HuH-7 (cell line): ENCODE results near the gene PRR20C.
"Not testable (repeated sequence)": the region's sequence is repeated elsewhere in the genome, so short reads cannot be mapped to it uniquely, and the experiment has no call there.

Experiments
- DNase-seq: peaks from one replicate; pipeline ENCODE4 v3.0.0; 2011; ENCODE audit warnings: low spot score

The PRR20C gene

DNA sequence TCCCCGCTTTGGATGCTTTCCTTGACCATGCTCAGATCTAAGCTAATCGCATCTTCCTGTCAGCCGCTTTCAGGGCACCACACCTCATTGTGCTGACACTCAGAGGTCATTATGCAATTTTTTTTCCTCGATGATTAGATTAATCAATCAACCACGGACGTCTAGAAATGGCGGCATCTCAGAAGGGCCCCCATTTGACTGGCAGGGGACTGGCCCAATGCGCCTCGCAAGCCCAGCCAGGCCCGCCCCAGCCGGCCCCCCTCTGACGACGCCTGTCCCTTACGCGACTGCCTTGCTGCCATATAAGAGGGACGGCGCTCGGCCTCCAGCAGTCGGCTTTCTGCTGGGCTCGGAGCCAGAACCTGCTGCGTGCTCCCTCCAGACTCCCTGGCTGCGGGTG lies at the start of gene PRR20C:
Gene PRR20C, plus strand, starts transcription at position 301 of the 400 bp plus-strand sequence. CDS start 387 bp downstream, outside the sequence.
- DNase-seq = not testable (repeated sequence)

DNA sequence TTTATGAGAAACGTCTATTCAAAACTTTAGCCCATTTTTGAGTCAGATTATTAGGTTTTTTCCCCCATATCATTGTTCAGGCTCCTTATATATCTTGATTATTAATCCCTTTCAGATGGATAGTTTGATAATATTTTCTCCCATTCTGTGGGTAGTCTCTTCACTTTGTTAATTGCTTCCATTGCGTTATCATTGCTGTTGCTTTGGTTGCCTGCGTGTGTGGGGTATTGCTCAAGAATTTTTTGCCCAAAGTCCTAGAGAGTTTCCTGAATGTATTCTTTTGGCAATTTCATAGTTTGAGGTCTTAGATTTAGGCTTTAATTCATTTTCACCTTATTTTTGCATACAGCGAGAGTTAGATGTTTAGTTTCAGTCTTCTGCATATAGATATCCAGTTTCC lies 38.9 kb upstream of the PRR20C start:
- no peak for DNase-seq

DNA sequence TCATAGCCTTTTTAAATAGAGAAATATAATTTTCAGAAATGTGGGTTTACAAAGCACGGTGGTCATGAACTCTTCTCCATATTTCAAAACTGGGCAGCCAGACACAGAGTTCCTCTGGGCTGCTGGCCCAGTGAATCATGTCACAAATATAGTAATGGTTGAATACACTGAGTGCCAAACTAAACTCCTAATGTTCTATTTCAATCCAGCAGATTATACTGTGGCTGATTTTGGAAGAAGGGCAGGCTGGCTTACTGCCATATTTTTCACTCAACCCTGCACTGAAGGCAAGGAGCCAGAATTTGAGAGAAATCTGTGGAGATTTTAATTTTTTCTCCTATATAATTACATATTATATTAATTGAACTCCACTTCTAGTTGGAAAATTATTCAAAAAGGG lies 30.2 kb upstream of the PRR20C start:
- DNase-seq = no peak

DNA sequence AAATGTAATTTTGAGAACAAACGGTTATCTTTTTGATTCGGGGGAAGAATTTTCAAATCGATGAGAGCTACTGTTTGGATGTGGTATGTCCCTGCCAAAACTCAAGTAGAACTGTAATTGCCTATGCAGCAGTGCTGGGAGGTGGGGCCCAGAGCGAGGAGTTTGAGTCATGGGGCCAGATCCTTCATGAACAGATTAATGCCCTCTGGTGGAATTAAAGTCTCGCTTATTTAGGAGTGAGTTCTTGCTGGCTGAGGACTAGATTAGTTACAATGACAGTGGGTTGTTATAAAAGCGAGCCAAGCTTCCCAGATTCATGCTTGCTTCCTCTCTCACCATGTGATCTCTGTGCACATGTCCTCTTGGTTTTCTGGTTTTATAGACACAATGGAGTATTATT lies 25.0 kb upstream of the PRR20C start:
- DNase-seq = no peak

DNA sequence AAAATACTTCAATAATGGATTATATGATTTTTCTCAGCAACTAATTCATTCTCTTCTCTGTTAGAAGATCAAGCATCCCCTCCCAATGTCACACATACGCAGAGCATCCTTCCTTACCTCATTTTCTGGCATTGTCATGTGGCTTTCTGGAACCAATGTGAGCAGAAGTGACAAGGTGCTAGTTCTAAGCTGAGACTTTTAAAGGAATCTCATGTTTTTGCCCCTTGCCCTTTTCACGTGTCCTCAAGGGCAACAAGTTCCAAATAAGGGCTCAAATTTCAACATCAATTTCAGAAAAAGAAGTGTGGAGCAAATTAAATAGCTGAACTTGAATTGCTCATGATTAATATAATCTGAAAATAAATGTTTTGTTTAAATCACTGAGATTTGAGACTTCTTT lies 17.8 kb upstream of the PRR20C start:
- DNase-seq = no peak

DNA sequence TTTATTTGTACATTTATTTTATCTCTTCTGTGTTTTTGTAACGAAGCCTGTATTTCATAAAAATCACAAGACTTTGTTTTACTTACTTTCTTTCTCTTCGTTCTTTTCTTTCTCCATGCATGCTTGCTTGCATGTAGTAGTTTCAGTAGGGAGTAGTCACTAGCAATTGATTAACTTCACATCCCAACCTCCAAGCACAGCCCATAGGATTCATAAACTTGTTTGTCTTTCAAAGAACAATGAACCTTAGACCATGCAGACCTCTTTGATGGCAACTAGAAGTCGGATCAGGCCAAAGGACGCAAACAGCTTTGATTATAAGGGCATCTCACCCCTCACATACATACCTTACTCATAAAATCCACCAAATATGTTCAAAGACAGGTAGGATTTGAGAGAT lies 16.3 kb upstream of the PRR20C start:
- peak; percentile 74 for DNase-seq

DNA sequence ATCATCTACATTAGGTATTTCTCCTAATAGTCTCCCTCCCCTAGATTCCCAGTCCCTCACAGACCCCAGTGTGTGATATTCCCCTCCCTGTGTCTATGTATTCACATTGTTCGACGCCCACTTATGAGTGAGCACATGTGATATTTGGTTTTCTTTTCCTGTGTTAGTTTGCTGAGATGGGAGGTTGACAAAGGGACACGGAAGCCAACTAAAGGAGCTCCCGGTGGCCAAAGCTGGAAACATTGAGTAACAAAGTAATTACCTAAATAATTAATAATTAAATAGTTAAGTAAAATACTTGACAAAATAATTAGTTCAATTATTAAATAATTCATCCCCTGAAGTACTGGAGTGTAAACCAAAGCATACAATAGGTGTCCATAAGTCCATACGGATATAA lies 14.9 kb upstream of the PRR20C start:
- DNase-seq = no peak

DNA sequence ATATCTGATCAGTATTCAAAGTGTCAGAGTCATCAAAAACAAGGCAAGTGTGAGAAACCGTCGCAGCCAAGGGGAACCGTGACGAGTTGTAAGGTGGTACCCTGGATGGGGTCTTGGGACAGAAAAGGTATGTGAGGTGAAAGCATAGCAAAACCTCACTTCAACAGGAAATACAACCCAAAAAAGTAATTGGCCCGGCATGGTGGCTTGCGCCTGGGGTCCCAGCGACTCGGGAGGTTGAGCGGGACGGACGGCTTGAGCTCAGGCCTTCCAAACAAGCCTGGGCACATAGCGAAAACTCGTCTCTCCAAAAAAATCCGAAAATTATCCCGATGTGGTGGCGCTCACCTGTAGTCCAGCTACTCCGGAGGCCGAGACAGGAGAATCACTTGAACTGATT lies 14.1 kb upstream of the PRR20C start:
- not testable (repeated sequence) for DNase-seq

DNA sequence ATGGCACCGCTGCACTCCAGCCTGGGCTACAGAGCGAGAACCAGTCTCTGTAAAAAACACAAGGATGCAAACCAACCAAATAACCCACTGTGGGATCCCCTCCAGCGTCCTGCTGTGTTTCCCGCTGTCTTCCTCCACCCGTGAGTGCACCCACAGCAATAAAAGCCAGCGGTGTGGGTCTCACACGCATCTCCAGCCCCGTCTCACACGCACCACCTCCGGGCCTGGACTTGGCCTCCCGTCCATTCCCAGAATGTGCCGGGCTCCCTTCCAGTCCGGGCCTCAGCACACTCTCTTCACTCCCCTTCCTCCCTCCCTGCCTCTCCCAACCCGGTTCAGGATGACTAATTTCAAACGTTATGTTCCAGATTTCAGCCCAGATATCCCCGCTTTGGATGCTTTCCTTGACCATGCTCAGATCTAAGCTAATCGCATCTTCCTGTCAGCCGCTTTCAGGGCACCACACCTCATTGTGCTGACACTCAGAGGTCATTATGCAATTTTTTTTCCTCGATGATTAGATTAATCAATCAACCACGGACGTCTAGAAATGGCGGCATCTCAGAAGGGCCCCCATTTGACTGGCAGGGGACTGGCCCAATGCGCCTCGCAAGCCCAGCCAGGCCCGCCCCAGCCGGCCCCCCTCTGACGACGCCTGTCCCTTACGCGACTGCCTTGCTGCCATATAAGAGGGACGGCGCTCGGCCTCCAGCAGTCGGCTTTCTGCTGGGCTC lies 13.5 kb upstream of the PRR20C start, which contains the start of gene PRR20A:
Gene PRR20A, plus strand, starts transcription at position 684 of the 734 bp plus-strand sequence. CDS start 387 bp downstream, outside the sequence.
- DNase-seq = not testable (repeated sequence)

DNA sequence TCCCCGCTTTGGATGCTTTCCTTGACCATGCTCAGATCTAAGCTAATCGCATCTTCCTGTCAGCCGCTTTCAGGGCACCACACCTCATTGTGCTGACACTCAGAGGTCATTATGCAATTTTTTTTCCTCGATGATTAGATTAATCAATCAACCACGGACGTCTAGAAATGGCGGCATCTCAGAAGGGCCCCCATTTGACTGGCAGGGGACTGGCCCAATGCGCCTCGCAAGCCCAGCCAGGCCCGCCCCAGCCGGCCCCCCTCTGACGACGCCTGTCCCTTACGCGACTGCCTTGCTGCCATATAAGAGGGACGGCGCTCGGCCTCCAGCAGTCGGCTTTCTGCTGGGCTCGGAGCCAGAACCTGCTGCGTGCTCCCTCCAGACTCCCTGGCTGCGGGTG lies 6.7 kb upstream of the PRR20C start, which contains the start of gene PRR20B:
Gene PRR20B, plus strand, starts transcription at position 301 of the 400 bp plus-strand sequence. CDS start 387 bp downstream, outside the sequence.
- not testable (repeated sequence) for DNase-seq

DNA sequence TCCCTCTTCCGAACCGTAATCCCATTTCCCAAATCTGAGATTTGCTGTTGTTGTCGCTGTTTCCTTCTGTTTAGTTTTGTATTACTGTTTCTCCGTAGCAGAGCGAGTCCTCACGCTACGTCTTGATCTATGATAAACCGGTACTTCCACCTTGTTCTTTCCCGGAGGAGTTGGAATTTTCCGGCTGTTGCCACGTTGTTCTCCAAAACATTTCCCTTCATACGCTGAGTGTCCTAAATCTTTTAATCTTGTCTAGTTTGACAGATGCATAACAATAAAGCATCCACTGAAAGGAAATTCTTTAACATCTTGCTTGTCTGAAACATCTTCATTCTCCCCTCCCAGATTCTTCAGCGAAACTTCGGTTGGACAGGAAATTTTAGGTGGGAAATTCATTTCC lies 5.8 kb upstream of the PRR20C start:
- DNase-seq = not testable (repeated sequence)

DNA sequence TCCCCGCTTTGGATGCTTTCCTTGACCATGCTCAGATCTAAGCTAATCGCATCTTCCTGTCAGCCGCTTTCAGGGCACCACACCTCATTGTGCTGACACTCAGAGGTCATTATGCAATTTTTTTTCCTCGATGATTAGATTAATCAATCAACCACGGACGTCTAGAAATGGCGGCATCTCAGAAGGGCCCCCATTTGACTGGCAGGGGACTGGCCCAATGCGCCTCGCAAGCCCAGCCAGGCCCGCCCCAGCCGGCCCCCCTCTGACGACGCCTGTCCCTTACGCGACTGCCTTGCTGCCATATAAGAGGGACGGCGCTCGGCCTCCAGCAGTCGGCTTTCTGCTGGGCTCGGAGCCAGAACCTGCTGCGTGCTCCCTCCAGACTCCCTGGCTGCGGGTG lies 6.5 kb downstream of the PRR20C start, which contains the start of gene PRR20D:
Gene PRR20D, plus strand, starts transcription at position 301 of the 400 bp plus-strand sequence. CDS start 387 bp downstream, outside the sequence.
- DNase-seq = not testable (repeated sequence)

DNA sequence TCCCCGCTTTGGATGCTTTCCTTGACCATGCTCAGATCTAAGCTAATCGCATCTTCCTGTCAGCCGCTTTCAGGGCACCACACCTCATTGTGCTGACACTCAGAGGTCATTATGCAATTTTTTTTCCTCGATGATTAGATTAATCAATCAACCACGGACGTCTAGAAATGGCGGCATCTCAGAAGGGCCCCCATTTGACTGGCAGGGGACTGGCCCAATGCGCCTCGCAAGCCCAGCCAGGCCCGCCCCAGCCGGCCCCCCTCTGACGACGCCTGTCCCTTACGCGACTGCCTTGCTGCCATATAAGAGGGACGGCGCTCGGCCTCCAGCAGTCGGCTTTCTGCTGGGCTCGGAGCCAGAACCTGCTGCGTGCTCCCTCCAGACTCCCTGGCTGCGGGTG lies 13.0 kb downstream of the PRR20C start, which contains the start of gene PRR20E:
Gene PRR20E, plus strand, starts transcription at position 301 of the 400 bp plus-strand sequence. CDS start 387 bp downstream, outside the sequence.
- DNase-seq = not testable (repeated sequence)

DNA sequence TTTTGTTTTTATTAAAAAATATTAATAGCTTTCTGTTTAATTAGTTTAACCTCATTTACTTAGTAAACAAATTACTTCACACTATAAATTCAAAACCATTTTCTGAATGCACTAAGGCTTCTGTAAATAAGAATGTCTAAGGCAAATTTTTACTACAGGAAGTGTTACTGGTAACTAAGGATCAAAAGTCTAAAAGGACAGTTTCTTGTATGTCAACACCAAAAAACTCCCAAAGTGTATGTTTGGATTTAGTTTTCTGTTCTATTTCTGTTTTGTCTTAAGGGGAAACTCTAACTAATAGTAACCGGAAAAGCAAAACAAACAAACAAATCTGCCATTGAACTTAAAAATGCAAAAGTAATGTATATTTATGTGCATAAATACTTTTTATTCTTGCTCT lies 37.8 kb downstream of the PRR20C start:
- no peak for DNase-seq
